Cardiac ventricle fibroblast (primary cell): ENCODE measurements around the gene BPGM. TPM values are rescaled to one million over a fixed set of nuclear protein-coding genes. Genes with fewer than 3 reads are reported as not detected.

ENCODE experiments used
- total RNA-seq: library from RNA; depleted of rRNA; stranded (reverse); fragments of >200 nt; gene quantifications from 2 replicates; pipeline ENCODE4 v1.2.3, GENCODE V29; 2015

BPGM gene
- total RNA-seq: 12.5 and 16.9 TPM in 2 replicates

DNA sequence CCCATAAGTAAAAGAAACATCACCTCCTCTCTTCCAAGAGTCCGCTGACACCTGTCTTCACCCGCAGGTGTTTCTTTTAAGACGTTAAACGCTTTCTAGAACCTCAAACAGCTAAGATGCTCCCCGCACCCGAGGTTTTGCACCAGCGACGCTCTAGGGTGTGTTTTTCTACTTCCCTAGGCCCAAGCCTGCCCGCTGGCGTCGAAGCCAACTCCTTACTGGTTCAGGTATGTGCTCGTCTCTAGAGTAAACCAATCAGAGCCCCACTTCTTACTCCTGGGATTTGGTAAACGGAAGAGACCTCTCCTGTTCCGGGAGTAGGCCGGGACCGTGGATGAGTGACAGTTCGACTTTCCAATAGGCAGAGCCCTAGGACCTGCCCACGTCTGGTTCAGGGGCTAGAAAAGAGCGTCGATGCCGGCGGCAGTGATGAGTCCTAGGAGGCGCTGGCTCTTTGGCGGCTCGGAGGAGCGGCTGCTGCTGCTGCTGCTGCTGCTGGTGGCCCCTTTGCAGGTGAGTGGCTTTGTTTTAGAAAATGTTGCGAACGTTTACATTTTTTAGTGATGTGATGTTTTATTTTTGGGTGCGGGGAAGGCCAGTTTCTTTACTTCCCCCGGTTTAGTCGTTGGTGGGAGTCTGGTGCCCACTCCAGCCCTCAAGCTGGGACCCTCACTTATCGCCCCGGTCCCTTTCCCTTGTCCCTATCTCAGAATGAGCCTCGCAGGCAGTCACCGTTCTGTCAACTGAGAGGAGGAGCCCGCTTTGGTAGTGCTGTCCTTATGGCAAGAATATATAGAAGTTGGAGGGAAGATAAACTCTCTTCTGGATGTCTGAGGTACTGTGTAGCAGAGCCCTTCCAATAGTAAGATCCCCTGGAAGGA lies at the start of gene BPGM:
TSS of gene BPGM (plus strand) at position 429 of the 881 bp plus-strand sequence. CDS start 14,655 bp downstream, outside the sequence.

Other genes starting within 250 kb of the BPGM start
- 163 and 188 TPM in 2 replicates for gene AKR1B1, start 187.8 kb upstream of the BPGM start, total RNA-seq
- gene AKR1B10, start 119.3 kb upstream of the BPGM start, total RNA-seq: 7.8 and 8.4 TPM in 2 replicates
- not detected in 2 replicates for gene AKR1B15, start 97.7 kb upstream of the BPGM start, total RNA-seq
- gene CALD1, start 132.8 kb downstream of the BPGM start, total RNA-seq: 165 and 185 TPM in 2 replicates